HG03575 (cell line): ENCODE results near the gene PEX13.

ENCODE experiments used
- ATAC-seq: cut with Tn5 transposase; IDR thresholded peaks from one replicate; pipeline ENCODE4 v1.9.1; 2021; ENCODE audit not compliant: unreplicated experiment, insufficient number of reproducible peaks, low FRiP score; ENCODE audit errors: extremely low read depth

The PEX13 gene

GRCh38 chr2:61045226-61045625 lies 27.7 kb downstream of the PEX13 start:
- ATAC-seq = no peak

GRCh38 chr2:61045999-61046398 lies 28.5 kb downstream of the PEX13 start:
- ATAC-seq = no peak

GRCh38 chr2:61055557-61055956 lies 38.0 kb downstream of the PEX13 start:
- no peak for ATAC-seq

- no peak for ATAC-seq
These were observed 40.0 kb downstream of the PEX13 start for GRCh38 chr2:61057562-61057961.

- no peak for ATAC-seq
These were observed 41.9 kb downstream of the PEX13 start for GRCh38 chr2:61059382-61059781.

- peak; percentile 75 for ATAC-seq
These were observed 48.5 kb downstream of the PEX13 start, which contains the start of gene SANBR for GRCh38 chr2:61065714-61066709. SANBR (plus strand) TSS chr2:61065871; CDS start chr2:61070351, 4,480 bp downstream.

- ATAC-seq = no peak
These were observed 56.6 kb downstream of the PEX13 start for GRCh38 chr2:61074100-61074499.

- ATAC-seq = no peak
These were observed 68.4 kb downstream of the PEX13 start for GRCh38 chr2:61085883-61086282.

GRCh38 chr2:61089797-61090196 lies 72.3 kb downstream of the PEX13 start:
- no peak for ATAC-seq

- no peak for ATAC-seq
These were observed 72.9 kb downstream of the PEX13 start for GRCh38 chr2:61090386-61090921.

- ATAC-seq = no peak
These were observed 74.0 kb downstream of the PEX13 start for GRCh38 chr2:61091485-61091884.

- no peak for ATAC-seq
These were observed 78.9 kb downstream of the PEX13 start for GRCh38 chr2:61096438-61096837.

GRCh38 chr2:61100801-61101200 lies 83.3 kb downstream of the PEX13 start:
- ATAC-seq = no peak
